Measurements from ENCODE around the gene ITIH3.

ITIH3 gene

DNA sequence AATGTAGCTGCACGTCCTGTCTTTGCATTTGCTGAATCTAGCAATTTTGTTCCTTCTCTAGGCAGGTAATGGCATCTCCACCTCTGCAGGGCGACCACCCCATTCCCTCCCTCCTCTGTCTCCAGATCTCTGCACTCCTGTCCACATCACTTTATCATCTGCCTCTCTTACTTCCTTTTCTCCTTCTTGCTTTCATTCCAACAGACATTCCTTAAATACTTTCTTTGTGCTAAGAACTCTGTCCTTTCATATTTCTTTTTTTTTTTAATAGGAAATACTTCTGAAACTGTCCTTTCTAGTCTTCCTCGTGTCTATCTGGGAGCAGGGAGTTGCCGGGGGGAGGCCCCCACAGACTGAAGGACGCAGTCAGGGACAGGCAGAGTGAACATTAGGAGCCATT is 7.2 kb downstream of the ITIH3 start:
- TF ChIP-seq, protein P1, sequence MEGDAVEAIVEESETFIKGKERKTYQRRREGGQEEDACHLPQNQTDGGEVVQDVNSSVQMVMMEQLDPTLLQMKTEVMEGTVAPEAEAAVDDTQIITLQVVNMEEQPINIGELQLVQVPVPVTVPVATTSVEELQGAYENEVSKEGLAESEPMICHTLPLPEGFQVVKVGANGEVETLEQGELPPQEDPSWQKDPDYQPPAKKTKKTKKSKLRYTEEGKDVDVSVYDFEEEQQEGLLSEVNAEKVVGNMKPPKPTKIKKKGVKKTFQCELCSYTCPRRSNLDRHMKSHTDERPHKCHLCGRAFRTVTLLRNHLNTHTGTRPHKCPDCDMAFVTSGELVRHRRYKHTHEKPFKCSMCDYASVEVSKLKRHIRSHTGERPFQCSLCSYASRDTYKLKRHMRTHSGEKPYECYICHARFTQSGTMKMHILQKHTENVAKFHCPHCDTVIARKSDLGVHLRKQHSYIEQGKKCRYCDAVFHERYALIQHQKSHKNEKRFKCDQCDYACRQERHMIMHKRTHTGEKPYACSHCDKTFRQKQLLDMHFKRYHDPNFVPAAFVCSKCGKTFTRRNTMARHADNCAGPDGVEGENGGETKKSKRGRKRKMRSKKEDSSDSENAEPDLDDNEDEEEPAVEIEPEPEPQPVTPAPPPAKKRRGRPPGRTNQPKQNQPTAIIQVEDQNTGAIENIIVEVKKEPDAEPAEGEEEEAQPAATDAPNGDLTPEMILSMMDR (IDR thresholded peaks at IDR 0.05; ENCODE audit: poor library complexity, severe bottlenecking) = no peak
- Histone ChIP-seq H3K4me3 (ENCODE audit: severe bottlenecking) (no peak overlapping the region), H3K9me3 (ENCODE audit: severe bottlenecking) (no peaks in the 10 kb centered on the region), H3K4me1 (ENCODE audit: insufficient read depth, poor library complexity, severe bottlenecking) (no peaks in the 10 kb centered on the region), H3K36me3 (ENCODE audit: low read depth) (no peaks in the 10 kb centered on the region), H3K27ac (ENCODE audit: poor library complexity, severe bottlenecking) (no peak overlapping the region), H3K27me3 (ENCODE audit: insufficient read depth, poor library complexity, severe bottlenecking) (no peaks in the 10 kb centered on the region)
- DNase-seq (ENCODE audit: low spot score) (no peak), ATAC-seq (ENCODE audit: low read depth) (no peak)

DNA sequence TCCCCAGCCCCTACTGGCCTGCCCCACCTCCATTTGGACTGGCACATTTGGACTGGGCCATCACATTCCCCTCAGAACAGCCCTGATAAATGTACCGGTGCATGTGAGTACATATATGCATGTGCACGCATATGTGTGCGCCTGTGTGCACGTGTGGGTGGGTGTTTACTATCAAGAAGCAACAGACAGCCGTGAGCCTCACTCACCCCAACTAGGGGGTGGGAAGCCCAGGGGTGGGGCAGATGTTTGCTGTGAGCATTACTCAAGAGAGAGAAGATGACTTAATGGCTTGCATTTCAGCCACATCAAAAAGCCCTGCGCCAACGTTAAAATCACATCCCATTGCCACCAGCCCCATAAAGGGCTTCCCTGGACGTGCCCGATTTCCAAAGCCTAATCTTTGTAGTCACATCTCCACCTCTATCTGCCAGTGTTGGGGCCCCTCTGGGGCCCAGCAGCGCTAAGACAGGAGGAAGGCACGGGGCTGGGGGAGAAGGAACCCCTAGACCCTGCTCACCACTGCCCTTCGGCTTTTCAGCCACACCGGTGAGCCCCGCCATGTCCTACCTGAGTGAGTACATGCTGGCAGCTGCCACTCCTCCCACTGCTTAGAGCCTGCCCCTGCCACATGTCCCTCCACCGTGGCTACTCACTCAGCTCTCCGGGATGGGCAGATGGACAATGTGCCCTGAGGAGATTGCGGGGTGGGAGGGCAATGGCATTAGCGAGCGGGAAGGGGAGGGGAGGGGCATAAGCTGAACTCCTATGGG is 10.9 kb downstream of the ITIH3 start:
- TF ChIP-seq, protein P1 (IDR thresholded peaks at IDR 0.05; ENCODE audit: poor library complexity, severe bottlenecking) = no peak
- Histone ChIP-seq H3K27me3 (ENCODE audit: insufficient read depth, poor library complexity, severe bottlenecking) (no peaks in the 10 kb centered on the region), H3K36me3 (ENCODE audit: low read depth) (no peaks in the 10 kb centered on the region), H3K9me3 (ENCODE audit: severe bottlenecking) (no peaks in the 10 kb centered on the region), H3K27ac (ENCODE audit: poor library complexity, severe bottlenecking) (no peak overlapping the region), H3K4me1 (ENCODE audit: insufficient read depth, poor library complexity, severe bottlenecking) (no peaks in the 10 kb centered on the region), H3K4me3 (ENCODE audit: severe bottlenecking) (no peak overlapping the region)
- no peak for ATAC-seq (ENCODE audit: low read depth)
- no peak for DNase-seq (ENCODE audit: low spot score)

DNA sequence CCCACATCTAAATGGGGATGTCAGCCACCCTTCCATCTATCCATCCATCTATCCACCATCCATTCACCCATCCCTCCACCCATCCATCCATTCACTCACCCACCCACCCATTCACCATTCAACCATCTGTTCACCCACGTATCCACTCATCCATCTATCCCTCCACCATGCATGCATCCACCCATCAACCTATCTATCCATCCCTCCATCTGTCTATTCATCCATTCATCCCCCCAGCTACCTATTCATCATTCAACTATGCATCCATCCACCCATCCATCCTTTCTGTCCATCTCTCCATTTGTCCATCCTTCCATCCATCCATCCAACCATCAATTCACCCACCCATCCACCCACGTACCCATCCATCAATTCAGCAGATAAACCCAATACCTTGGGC is 14.6 kb downstream of the ITIH3 start:
- H3K9me3 ChIP-seq (ENCODE audit: severe bottlenecking) = no peaks in the 10 kb centered on the region
- DNase-seq (ENCODE audit: low spot score) = no peak
- H3K36me3 ChIP-seq (ENCODE audit: low read depth) = no peaks in the 10 kb centered on the region
- no peak for ATAC-seq (ENCODE audit: low read depth)
- no peak overlapping the region for H3K4me3 ChIP-seq (ENCODE audit: severe bottlenecking)
- H3K4me1 ChIP-seq (ENCODE audit: insufficient read depth, poor library complexity, severe bottlenecking) = no peaks in the 10 kb centered on the region
- no peaks in the 10 kb centered on the region for H3K27me3 ChIP-seq (ENCODE audit: insufficient read depth, poor library complexity, severe bottlenecking)
- TF ChIP-seq, protein P1 (IDR thresholded peaks at IDR 0.05; ENCODE audit: poor library complexity, severe bottlenecking) = no peak
- no peak overlapping the region for H3K27ac ChIP-seq (ENCODE audit: poor library complexity, severe bottlenecking)

DNA sequence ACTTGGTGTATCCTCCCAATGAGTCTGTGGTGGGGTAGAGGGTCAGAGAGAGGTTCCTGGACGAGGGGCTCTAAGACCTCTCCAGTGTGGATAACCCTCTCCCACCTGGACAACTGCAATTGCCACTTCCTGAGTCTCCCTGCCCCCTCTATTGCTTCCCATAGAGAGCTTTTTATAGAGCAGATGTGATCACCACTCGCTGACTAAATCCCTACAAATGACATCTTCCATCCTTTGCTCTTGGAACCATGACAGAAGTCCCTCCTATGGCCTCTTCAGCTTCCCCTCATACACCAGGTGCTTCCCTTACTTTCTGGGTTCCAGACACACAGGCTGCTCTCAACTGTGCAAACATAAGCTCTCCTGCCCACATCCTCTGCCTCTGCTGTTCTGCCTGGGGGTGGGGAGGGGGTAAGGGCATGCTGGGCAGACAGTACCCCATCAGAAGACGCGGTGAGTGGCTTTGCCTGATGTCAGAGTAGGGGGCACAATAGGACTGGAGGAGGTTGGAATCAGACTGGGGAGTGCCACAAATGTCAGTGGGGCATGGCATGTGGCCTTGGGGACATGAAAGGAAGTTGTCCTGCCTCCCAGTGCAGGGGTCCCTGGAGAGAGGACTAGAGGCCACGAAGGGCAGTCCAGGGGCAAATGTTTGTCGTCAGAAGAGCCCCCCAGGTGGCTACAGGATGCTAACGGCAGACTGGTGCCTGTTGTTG is 15.2 kb downstream of the ITIH3 start:
- H3K27ac ChIP-seq (ENCODE audit: poor library complexity, severe bottlenecking) = no peak overlapping the region
- H3K9me3 ChIP-seq (ENCODE audit: severe bottlenecking) = no peaks in the 10 kb centered on the region
- H3K27me3 ChIP-seq (ENCODE audit: insufficient read depth, poor library complexity, severe bottlenecking) = no peaks in the 10 kb centered on the region
- no peak for DNase-seq (ENCODE audit: low spot score)
- no peak for ATAC-seq (ENCODE audit: low read depth)
- H3K36me3 ChIP-seq (ENCODE audit: low read depth) = no peaks in the 10 kb centered on the region
- no peak overlapping the region for H3K4me3 ChIP-seq (ENCODE audit: severe bottlenecking)
- H3K4me1 ChIP-seq (ENCODE audit: insufficient read depth, poor library complexity, severe bottlenecking) = no peaks in the 10 kb centered on the region
- TF ChIP-seq, protein P1 (IDR thresholded peaks at IDR 0.05; ENCODE audit: poor library complexity, severe bottlenecking) = no peak

DNA sequence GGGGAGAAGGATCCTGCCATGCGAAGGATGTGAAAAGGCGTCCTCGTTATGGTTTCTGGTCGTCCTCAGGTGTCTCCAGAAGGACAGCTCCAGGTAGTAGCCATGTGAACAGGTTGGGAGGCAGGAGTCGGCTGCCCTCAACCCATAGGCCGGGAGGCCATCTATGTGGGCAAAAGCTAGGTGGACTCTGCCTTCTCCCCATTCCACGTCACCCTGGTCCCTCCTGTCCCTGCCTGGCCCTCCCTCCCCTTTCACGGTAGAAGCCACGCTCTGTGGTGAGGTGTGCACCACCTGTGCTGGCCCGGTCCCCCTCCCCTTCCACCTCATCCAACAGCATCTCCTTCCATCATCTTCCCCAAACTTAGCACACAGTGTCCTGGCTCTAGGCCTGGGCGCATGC is 16.3 kb downstream of the ITIH3 start:
- ATAC-seq (ENCODE audit: low read depth) (no peak), DNase-seq (ENCODE audit: low spot score) (no peak)
- no peak overlapping the region for H3K4me3 ChIP-seq (ENCODE audit: severe bottlenecking)
- H3K27me3 ChIP-seq (ENCODE audit: insufficient read depth, poor library complexity, severe bottlenecking) = no peaks in the 10 kb centered on the region
- no peaks in the 10 kb centered on the region for H3K9me3 ChIP-seq (ENCODE audit: severe bottlenecking)
- no peaks in the 10 kb centered on the region for H3K4me1 ChIP-seq (ENCODE audit: insufficient read depth, poor library complexity, severe bottlenecking)
- TF ChIP-seq, protein P1 (IDR thresholded peaks at IDR 0.05; ENCODE audit: poor library complexity, severe bottlenecking) = no peak
- no peak overlapping the region for H3K27ac ChIP-seq (ENCODE audit: poor library complexity, severe bottlenecking)
- H3K36me3 ChIP-seq (ENCODE audit: low read depth) = no peaks in the 10 kb centered on the region
